H9 (cell line): Measurements from ENCODE around the gene LHX1. TPM values are rescaled to one million over a fixed set of nuclear protein-coding genes. Genes with fewer than 3 reads are reported as not detected.

Experiments
- DNase-seq: peaks from one replicate; pipeline ENCODE4 v3.0.0-alpha.2; 2017
- H2AFZ ChIP-seq: one replicate; pipeline ENCODE4 v1.6.1; 2013; ENCODE audit warnings: mild to moderate bottlenecking, low read length, control low read depth, moderate library complexity
- H2AK5ac ChIP-seq: 2 replicates; pipeline ENCODE4 v1.6.1; 2013; ENCODE audit warnings: low read length, control low read depth, mixed read lengths; ENCODE audit not compliant: insufficient read length
- H2BK120ac ChIP-seq: one replicate; pipeline ENCODE4 v1.6.1; 2013; ENCODE audit warnings: low read depth, mild to moderate bottlenecking, low read length, control low read depth, inconsistent platforms; ENCODE audit not compliant: poor library complexity, severe bottlenecking
- H2BK12ac ChIP-seq: 2 replicates; pipeline ENCODE4 v1.6.1; 2013; ENCODE audit warnings: low read length, control low read depth, mixed read lengths, low read depth; ENCODE audit not compliant: insufficient read length
- H2BK15ac ChIP-seq: 2 replicates; pipeline ENCODE4 v1.6.1; 2013; ENCODE audit warnings: low read depth, low read length, control low read depth
- H2BK20ac ChIP-seq: one replicate; pipeline ENCODE4 v1.6.1; 2013; ENCODE audit warnings: low read depth, mild to moderate bottlenecking, low read length, control low read depth, inconsistent platforms; ENCODE audit not compliant: poor library complexity, severe bottlenecking
- H2BK5ac ChIP-seq: 2 replicates; pipeline ENCODE4 v1.6.1; 2013; ENCODE audit warnings: low read length, control low read depth, mixed read lengths; ENCODE audit not compliant: insufficient read length
- H3K14ac ChIP-seq: 2 replicates; pipeline ENCODE4 v1.6.1; 2013; ENCODE audit warnings: low read length, control low read depth; ENCODE audit not compliant: insufficient read depth
- H3K18ac ChIP-seq: 2 replicates; pipeline ENCODE4 v1.6.1; 2013; ENCODE audit warnings: low read depth, mild to moderate bottlenecking, mixed read lengths, low read length, control low read depth; ENCODE audit not compliant: insufficient read length
- H3K23ac ChIP-seq: 2 replicates; pipeline ENCODE4 v1.6.1; 2013; ENCODE audit warnings: low read length, control low read depth, mixed read lengths, low read depth; ENCODE audit not compliant: insufficient read length
- H3K23me2 ChIP-seq: 2 replicates; pipeline ENCODE4 v1.6.1; 2013; ENCODE audit warnings: low read depth, mild to moderate bottlenecking, mixed read lengths, low read length, control low read depth; ENCODE audit not compliant: insufficient read length, poor library complexity, severe bottlenecking
- H3K27ac ChIP-seq: 2 replicates; pipeline ENCODE4 v1.5.1; 2013; ENCODE audit warnings: low read length, control low read depth, mixed read lengths, low read depth; ENCODE audit not compliant: insufficient read length
- H3K27me3 ChIP-seq: 2 replicates; pipeline ENCODE4 v1.6.1; 2013; ENCODE audit warnings: low read length, control low read depth, inconsistent platforms; ENCODE audit not compliant: insufficient read depth
- H3K4ac ChIP-seq: 2 replicates; pipeline ENCODE4 v1.6.1; 2013; ENCODE audit warnings: low read depth, mild to moderate bottlenecking, control low read depth, inconsistent platforms, low read length, moderate library complexity
- H3K4me1 ChIP-seq: 2 replicates; pipeline ENCODE4 v1.6.1; 2013; ENCODE audit warnings: low read length, control low read depth, inconsistent platforms; ENCODE audit not compliant: insufficient read depth
- H3K4me2 ChIP-seq: 2 replicates; pipeline ENCODE4 v1.6.1; 2013; ENCODE audit warnings: low read length, control low read depth, mixed read lengths; ENCODE audit not compliant: insufficient read length, insufficient read depth
- H3K56ac ChIP-seq: 2 replicates; pipeline ENCODE4 v1.6.1; 2013; ENCODE audit warnings: low read depth, mild to moderate bottlenecking, mixed read lengths, low read length, control low read depth; ENCODE audit not compliant: insufficient read length
- H3K79me1 ChIP-seq: 2 replicates; pipeline ENCODE4 v1.6.1; 2013; ENCODE audit warnings: low read depth, mild to moderate bottlenecking, moderate library complexity, low read length, control low read depth, inconsistent platforms; ENCODE audit not compliant: insufficient read depth, poor library complexity, severe bottlenecking
- H3K79me2 ChIP-seq: 2 replicates; pipeline ENCODE4 v1.6.1; 2013; ENCODE audit warnings: low read length, control low read depth, inconsistent platforms; ENCODE audit not compliant: insufficient read depth
- H3K9ac ChIP-seq: 2 replicates; pipeline ENCODE4 v1.6.1; 2013; ENCODE audit warnings: low read length, control low read depth, mixed read lengths; ENCODE audit not compliant: insufficient read length; ENCODE audit errors: extremely low read depth
- H3K9me3 ChIP-seq: one replicate; pipeline ENCODE4 v1.6.1; 2013; ENCODE audit warnings: low read depth, low read length, inconsistent platforms; ENCODE audit not compliant: control insufficient read depth
- H3T11ph ChIP-seq: one replicate; pipeline ENCODE4 v1.6.1; 2013; ENCODE audit warnings: mild to moderate bottlenecking, low read length, control low read depth, inconsistent platforms
- H4K20me1 ChIP-seq: one replicate; pipeline ENCODE4 v1.6.1; 2013; ENCODE audit not compliant: control insufficient read depth, insufficient read length, insufficient read depth
- H4K5ac ChIP-seq: 2 replicates; pipeline ENCODE4 v1.6.1; 2013; ENCODE audit warnings: low read depth, mild to moderate bottlenecking, mixed read lengths, low read length, control low read depth; ENCODE audit not compliant: insufficient read length
- H4K8ac ChIP-seq: replicated peaks from 2 replicates; pipeline ENCODE4 v1.6.1; 2013; ENCODE audit warnings: low read length, control low read depth, mixed read lengths, low read depth; ENCODE audit not compliant: insufficient read length
- H4K91ac ChIP-seq: 2 replicates; pipeline ENCODE4 v1.6.1; 2013; ENCODE audit warnings: low read depth, mild to moderate bottlenecking, moderate library complexity, mixed read lengths, low read length, control low read depth; ENCODE audit not compliant: insufficient read length
- H3K27ac Mint-ChIP-seq, 3 experiments: 2 replicates in 2 of 3; 3 replicates in 1 of 3; pipeline ENCODE4 v1.8.0; 2020 to 2021; ENCODE audit warnings: mixed read lengths in 3 of 3, mild to moderate bottlenecking in 1 of 3, moderate library complexity in 1 of 3
- H3K27me3 Mint-ChIP-seq: 2 replicates; pipeline ENCODE4 v1.8.0; 2021; ENCODE audit warnings: low read depth, mild to moderate bottlenecking, moderate library complexity, mixed read lengths
- H3K36me3 Mint-ChIP-seq, 3 experiments: 2 replicates in 2 of 3; 3 replicates in 1 of 3; pipeline ENCODE4 v1.8.0; 2020 to 2021; ENCODE audit warnings: low read depth in 3 of 3, mixed read lengths in 3 of 3; ENCODE audit not compliant: insufficient read depth in 1 of 3
- H3K4me1 Mint-ChIP-seq, 2 experiments: 2 replicates each; pipeline ENCODE4 v1.8.0; 2020; ENCODE audit warnings: mixed read lengths in 2 of 2
- H3K4me3 Mint-ChIP-seq, 2 experiments: 2 replicates in 1 of 2; 3 replicates in 1 of 2; pipeline ENCODE4 v1.8.0; 2020 to 2021; ENCODE audit warnings: mild to moderate bottlenecking in 2 of 2, mixed read lengths in 2 of 2, moderate library complexity in 1 of 2
- H3K9me3 Mint-ChIP-seq, 2 experiments: 2 replicates in 1 of 2; 3 replicates in 1 of 2; pipeline ENCODE4 v1.8.0; 2020; ENCODE audit warnings: mild to moderate bottlenecking in 2 of 2, mixed read lengths in 2 of 2, moderate library complexity in 1 of 2
- WGBS: extraction: QIAGEN DNeasy Blood & Tissue Kit; methylation state at CpG from one replicate; pipeline ENCODE4 v1.1.7; 2013; ENCODE audit warnings: missing lambda C conversion rate, low lambda C conversion rate, mixed read lengths; ENCODE audit not compliant: insufficient read length; ENCODE audit errors: extremely low coverage; 5-methylcytosine and 5-hydroxymethylcytosine counted together
- total RNA-seq: library from RNA; stranded (reverse); gene quantifications from 2 replicates; pipeline ENCODE4 v1.2.1, GENCODE V29; 2021
- TF ChIP-seq, protein P1 (sequence below): fragments of 200-600 bp; sonication (generic); conservative IDR thresholded peaks from 3 replicates; pipeline ENCODE4 v1.8.0; 2021; ENCODE audit warnings: antibody characterized with exemption, mild to moderate bottlenecking

Gene LHX1
- total RNA-seq, 1 experiment from 2014 or later: 0.22 TPM

DNA sequence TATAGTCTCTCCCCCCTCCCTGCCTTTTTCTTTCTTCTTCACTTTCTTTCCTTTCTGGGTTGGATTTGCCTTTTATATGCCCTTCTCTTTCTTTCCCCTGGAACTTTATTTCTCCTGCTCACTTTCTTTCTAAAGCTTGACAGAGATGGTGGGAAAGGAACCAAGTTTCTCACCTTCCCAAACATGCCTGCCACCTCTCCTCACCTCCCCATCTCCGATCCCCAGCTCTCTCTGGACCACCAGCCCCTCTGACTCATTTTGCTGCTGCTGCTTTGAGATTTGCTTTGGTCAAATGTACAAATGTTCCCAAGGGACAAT is 6.7 kb upstream of the LHX1 start:
- Histone ChIP-seq H4K5ac (no peak overlapping the region), H3K23ac (no peak overlapping the region), H4K91ac (no peak overlapping the region), H3K27me3 (peaks cover 64% of the 10 kb centered on the region), H2BK5ac (no peak overlapping the region), H3T11ph (no peak overlapping the region), H3K4me1 (peaks cover 7% of the 10 kb centered on the region; the same call in 1 of the 2 replicates), H3K27ac (no peak overlapping the region), H3K4ac (no peak overlapping the region), H4K20me1 (no peaks in the 10 kb centered on the region), H3K79me2 (no peaks in the 10 kb centered on the region), H3K79me1 (no peaks in the 10 kb centered on the region), H2BK15ac (no peak overlapping the region), H3K18ac (no peak overlapping the region), H3K56ac (no peak overlapping the region), H3K9me3 (no peaks in the 10 kb centered on the region), H2AFZ (no peak overlapping the region), H3K23me2 (peaks cover 14% of the 10 kb centered on the region), H2AK5ac (no peak overlapping the region), H3K14ac (no peak overlapping the region), H3K9ac (no peak overlapping the region), H3K4me2 (no peak overlapping the region), H4K8ac (no peak overlapping the region), H2BK120ac (no peak overlapping the region), H2BK20ac (no peak overlapping the region), H2BK12ac (no peak overlapping the region)
- peaks cover 0 to 5% of the 10 kb centered on the region in 2 experiments; a peak in 2 of 5 replicates for H3K9me3 Mint-ChIP-seq
- TF ChIP-seq, protein P1, sequence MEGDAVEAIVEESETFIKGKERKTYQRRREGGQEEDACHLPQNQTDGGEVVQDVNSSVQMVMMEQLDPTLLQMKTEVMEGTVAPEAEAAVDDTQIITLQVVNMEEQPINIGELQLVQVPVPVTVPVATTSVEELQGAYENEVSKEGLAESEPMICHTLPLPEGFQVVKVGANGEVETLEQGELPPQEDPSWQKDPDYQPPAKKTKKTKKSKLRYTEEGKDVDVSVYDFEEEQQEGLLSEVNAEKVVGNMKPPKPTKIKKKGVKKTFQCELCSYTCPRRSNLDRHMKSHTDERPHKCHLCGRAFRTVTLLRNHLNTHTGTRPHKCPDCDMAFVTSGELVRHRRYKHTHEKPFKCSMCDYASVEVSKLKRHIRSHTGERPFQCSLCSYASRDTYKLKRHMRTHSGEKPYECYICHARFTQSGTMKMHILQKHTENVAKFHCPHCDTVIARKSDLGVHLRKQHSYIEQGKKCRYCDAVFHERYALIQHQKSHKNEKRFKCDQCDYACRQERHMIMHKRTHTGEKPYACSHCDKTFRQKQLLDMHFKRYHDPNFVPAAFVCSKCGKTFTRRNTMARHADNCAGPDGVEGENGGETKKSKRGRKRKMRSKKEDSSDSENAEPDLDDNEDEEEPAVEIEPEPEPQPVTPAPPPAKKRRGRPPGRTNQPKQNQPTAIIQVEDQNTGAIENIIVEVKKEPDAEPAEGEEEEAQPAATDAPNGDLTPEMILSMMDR: no peak
- H3K4me1 Mint-ChIP-seq: peaks cover 60 to 78% of the 10 kb centered on the region in 2 experiments
- no peaks in the 10 kb centered on the region for H3K36me3 Mint-ChIP-seq
- no peak overlapping the region; a peak in 1 of 5 replicates for H3K4me3 Mint-ChIP-seq
- peaks cover 94% of the 10 kb centered on the region for H3K27me3 Mint-ChIP-seq
- no peak for DNase-seq
- H3K27ac Mint-ChIP-seq: no peak overlapping the region
- WGBS: no CpG with 5 or more reads among the region's 1 CpG
